Neural cell (in vitro differentiated cells): ENCODE data around the gene DIP2C.

Source experiments
- CTCF ChIP-seq: fragments of 450-650 bp; IDR thresholded peaks from 2 replicates; pipeline ENCODE4 v1.5.1; 2014; ENCODE audit warnings: antibody characterized with exemption, mild to moderate bottlenecking, moderate library complexity; ENCODE audit not compliant: poor library complexity, severe bottlenecking
- EP300 ChIP-seq: fragments of 450-650 bp; conservative IDR thresholded peaks from 2 replicates; pipeline ENCODE4 v1.6.1; 2014; ENCODE audit warnings: antibody characterized with exemption, mild to moderate bottlenecking, moderate library complexity; ENCODE audit not compliant: poor library complexity, severe bottlenecking
- EZH2 ChIP-seq: fragments of 200-600, 300-800 bp; shearing (Covaris generic), sonication (generic); IDR thresholded peaks from 2 replicates; pipeline ENCODE4 v1.6.1; 2014; ENCODE audit warnings: antibody characterized with exemption, low read length, borderline replicate concordance, mild to moderate bottlenecking; ENCODE audit not compliant: insufficient read depth, poor library complexity, severe bottlenecking
- POLR2AphosphoS5 ChIP-seq: IDR thresholded peaks from 2 replicates; pipeline ENCODE4 v1.6.1; 2012
- RAD21 ChIP-seq: fragments of 450-650 bp; conservative IDR thresholded peaks from 2 replicates; pipeline ENCODE4 v1.6.1; 2014; ENCODE audit warnings: antibody characterized with exemption, mild to moderate bottlenecking, moderate library complexity

GRCh38 chr10:273088-273487 lies 416.4 kb downstream of the DIP2C start:
- TF ChIP-seq POLR2AphosphoS5 (no peak), CTCF (no peak), EZH2 (no peak), EP300 (no peak), RAD21 (no peak)
